ENCODE results near the gene UBASH3A.
A peak's percentile ranks its signal among the peaks of the same experiment; 100 is the strongest.

UBASH3A gene

GRCh38 chr21:42433946-42434551, 30.3 kb downstream of the UBASH3A start:
- DNase-seq, result no peak

- DNase-seq, result no peak
Observed at GRCh38 chr21:42434884-42435283, 31.2 kb downstream of the UBASH3A start.

- DNase-seq, result no peak
Observed at GRCh38 chr21:42435401-42435800, 31.7 kb downstream of the UBASH3A start.

- DNase-seq, result no peak
Observed at GRCh38 chr21:42435833-42436232, 32.1 kb downstream of the UBASH3A start.

DNA sequence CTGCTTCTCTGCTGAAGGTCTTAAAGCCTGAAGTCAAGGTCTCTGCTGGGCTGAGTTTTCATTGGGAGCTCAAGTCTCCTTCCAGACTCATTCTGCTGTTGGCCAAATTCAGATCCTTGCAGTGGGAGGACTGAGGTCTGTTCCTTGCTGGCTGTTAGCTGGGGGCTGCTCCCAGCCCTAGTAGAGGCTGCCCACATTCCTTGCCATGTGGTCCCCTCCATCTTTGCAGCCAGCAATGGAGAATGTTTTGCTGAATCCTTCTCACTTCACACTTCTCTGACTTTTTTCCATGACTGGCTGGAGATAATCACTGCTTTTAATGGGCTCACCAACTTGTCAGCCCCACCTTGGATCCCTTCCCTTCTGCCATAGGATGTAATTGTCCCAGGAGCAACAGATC, 33.2 kb downstream of the UBASH3A start:
- no peak for DNase-seq

- DNase-seq, result no peak
Observed at GRCh38 chr21:42437786-42438185, 34.1 kb downstream of the UBASH3A start.

GRCh38 chr21:42438316-42439205, 34.9 kb downstream of the UBASH3A start:
- DNase-seq, result no peak

DNA sequence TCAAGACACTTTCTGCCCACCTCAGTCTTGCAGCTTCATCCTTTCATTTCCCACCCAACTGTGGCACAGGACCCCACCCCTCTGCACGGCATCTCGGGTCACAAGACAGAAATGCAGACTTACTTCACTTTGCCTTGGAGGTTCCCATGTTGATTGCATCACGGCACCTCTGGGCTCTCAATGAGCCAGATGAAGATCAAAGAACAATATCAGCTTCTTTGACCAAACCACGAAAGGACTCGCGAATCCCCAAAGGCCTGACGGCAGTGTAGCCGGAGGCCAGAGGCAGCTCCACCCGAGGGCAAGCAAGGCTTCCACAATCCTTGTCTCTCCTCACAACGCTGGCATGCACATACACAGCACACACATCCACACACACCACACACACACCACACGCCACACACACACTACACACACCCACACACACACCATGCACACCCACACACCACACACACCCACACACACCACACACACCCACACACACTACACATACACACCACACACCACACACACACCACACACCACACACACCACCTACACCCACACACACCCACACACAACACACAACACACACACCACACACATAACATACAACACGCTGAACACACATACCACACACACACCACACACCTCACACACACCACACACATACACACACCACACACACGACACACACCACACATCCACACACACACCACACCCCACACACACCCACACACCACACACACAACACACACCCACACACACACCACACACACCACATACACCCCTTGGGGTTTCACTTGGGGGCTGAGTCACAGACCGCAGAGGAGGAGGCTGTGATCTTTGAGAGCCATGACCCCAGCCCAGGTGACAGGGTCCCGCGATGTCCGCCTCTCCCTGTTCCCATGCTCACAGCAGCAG, 35.8 kb downstream of the UBASH3A start:
- peak; percentile 26 for DNase-seq

- no peak for DNase-seq
Observed at GRCh38 chr21:42440187-42440792, 36.6 kb downstream of the UBASH3A start.

- no peak for DNase-seq
Observed at GRCh38 chr21:42441963-42442362, 38.3 kb downstream of the UBASH3A start.

DNA sequence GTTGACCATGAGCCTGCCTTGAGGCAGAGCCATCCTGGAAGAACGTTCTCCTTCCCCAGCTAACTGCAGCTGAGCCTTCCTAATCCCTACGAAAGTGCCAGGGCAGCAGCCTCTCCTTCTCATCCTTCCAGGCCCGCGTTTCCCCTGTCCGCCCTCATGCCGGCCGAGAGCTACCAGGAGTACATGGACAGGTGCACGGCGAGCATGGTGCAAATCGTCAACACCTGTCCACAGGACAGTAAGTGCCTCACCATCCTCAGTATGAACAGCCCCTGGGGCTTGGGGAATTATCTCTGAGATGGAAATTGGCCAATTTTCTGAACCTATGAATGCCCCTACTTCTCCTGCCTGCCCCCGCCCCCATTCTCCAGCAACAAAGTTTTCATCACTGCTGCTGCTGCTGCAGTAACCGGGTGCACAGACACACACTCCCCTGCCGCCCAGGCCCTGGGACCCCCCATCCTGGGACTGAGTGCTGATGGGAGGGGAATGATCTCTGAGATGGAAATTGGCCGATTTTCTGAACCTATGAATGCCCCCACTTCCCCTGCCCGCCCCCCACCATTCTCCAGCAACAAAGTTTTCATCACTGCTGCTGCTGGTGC, 39.6 kb downstream of the UBASH3A start:
- no peak for DNase-seq

- no peak for DNase-seq
Observed at GRCh38 chr21:42443876-42444744, 40.4 kb downstream of the UBASH3A start.

DNA sequence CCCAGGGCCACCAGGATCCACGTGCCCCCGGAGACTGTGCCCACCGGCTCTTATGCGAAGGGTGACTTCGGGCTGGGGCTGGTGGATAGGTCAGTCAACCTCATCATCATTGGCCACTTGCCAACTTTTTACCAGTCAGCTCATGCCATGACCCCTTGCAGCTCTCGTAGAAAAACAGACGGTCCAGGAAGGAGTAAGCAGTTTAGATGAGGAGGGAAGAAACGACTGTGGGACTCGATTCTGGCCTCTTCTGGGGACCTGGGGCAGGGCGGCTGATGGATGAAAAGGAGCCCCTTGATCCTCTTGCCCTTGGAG, 41.0 kb downstream of the UBASH3A start:
- DNase-seq, result no peak

DNA sequence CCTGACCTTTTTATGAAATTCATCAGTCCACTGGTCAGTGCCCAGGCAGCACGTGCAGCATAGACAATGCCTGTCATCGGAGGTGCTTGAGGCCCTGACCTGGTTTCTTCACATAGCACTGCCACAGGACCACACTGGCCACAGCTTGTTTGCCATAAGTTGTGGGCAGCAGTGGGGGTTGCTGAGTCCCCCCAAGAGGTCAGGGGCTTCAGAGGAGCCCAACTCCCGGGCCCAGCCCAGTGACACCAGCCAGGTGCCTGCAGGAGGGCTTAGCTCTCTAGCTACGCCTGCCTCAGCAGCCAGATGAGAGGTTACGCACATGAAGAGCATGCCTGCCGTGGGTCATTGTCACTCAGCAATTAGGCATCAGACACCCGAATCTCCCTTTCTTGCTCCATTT, 41.6 kb downstream of the UBASH3A start:
- DNase-seq, result no peak

- DNase-seq, result no peak
Observed at GRCh38 chr21:42446531-42446930, 42.8 kb downstream of the UBASH3A start.

DNA sequence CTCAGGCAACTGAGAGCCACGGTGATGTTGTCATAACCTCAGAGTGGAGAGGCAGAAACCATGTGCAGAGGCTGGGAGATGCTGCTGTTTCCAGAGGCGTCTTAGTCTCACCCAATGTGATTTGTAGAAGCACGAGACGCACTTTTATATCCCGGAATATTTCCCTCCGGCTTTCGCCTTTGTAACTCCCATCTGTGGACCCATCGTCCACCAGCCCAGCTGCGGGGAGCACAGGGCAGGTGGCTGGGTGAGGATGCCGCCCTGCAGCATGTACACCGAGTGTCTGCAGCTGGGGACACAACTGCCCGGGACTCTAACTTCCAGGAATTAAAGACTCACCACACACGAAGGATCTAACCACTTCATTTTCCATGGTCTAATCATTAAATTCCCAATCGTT, 43.5 kb downstream of the UBASH3A start:
- DNase-seq, result no peak

- DNase-seq, result no peak
Observed at GRCh38 chr21:42447732-42448131, 44.0 kb downstream of the UBASH3A start.

DNA sequence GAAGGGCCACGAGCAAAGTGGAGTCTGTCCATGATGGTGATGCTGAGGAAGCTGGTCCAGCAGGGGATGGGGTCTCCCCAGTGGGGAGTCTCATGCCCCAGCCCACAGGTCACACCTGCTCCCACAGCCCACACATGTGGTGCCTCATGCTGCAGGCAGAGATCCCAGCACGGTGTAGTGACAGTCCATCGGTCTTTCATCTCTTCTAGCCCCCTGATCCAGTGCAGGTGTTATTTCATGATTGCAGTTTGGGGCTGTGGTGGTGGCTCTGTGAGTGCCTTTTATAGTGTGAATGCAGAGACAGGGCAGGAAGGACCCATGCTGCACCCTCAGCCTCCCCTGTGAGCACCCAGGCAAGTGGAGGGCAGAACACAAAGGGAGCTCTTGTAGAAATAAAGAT, 45.0 kb downstream of the UBASH3A start:
- DNase-seq, result no peak

DNA sequence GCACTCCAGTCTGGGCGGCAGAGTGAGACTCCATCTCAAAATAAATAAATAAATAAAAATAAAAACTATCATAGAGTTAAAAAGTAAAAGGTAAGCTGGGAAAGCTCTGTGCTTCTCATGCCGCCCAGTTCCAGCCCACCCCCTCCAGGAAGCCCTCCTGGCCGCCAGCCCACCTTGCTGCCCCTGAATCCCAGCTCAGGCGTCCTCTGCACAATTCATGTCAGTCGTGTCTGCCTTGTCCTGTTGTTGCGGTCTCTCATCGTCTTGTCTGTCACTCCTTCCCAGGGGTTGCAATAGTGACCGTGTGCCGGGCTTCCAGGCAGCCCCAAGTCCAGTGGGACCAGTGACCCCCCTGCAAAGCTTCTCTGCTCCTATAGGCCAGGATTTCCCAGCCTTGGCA, 48.2 kb downstream of the UBASH3A start:
- no peak for DNase-seq

- no peak for DNase-seq
Observed at GRCh38 chr21:42452401-42453223, 48.9 kb downstream of the UBASH3A start.

Measured in CD4-positive, alpha-beta T cell treated with Interleukin-15 for 1 hour (primary cell).